Kidney (tissue), 14 donors: ENCODE measurements around the gene ZFPM1. TPM values are rescaled to one million over a fixed set of nuclear protein-coding genes. Genes with fewer than 3 reads are reported as not detected.

ENCODE experiments used
- DNase-seq, 5 donors: peaks; one replicate each; pipeline ENCODE4 v3.0.0-alpha.2; 2013 to 2020
- FAIRE-seq: peaks from 2 replicates; lab custom pipeline; 2012; peaks lifted over from hg19 to GRCh38; lab: Jason Lieb, UNC
- H3K27ac ChIP-seq, 2 donors: one replicate each; pipeline ENCODE4 v1.7.0; 2013; ENCODE audit warnings: low read depth in 2 of 2, low read length in 2 of 2, inconsistent platforms in 1 of 2
- H3K27me3 ChIP-seq: one replicate; pipeline ENCODE4 v1.7.1; 2013; ENCODE audit warnings: low read length, inconsistent platforms; ENCODE audit not compliant: control insufficient read depth, insufficient read depth
- H3K36me3 ChIP-seq, 3 donors: one replicate each; pipeline versions ENCODE4 v1.7.0 to v1.7.1; 2013; ENCODE audit warnings: low read length in 3 of 3, control low read depth in 1 of 3, inconsistent platforms in 1 of 3; ENCODE audit not compliant: insufficient read depth in 3 of 3, control insufficient read depth in 2 of 3
- H3K4me1 ChIP-seq, 3 donors: one replicate each; pipeline versions ENCODE4 v1.7.0 to v1.7.1; 2013; ENCODE audit warnings: low read length in 3 of 3, inconsistent platforms in 1 of 3, low read depth in 1 of 3; ENCODE audit not compliant: control insufficient read depth in 2 of 3, insufficient read depth in 2 of 3
- H3K4me3 ChIP-seq, 3 donors: one replicate each; pipeline versions ENCODE4 v1.7.0 to v1.8.1; 2013; ENCODE audit warnings: low read length in 3 of 3, control low read depth in 1 of 3, inconsistent platforms in 1 of 3
- H3K9ac ChIP-seq, 3 donors: one replicate each; pipeline versions ENCODE4 v1.7.0 to v1.7.1; 2013; ENCODE audit warnings: low read length in 3 of 3, control low read depth in 1 of 3, inconsistent platforms in 1 of 3
- H3K9me3 ChIP-seq, 3 donors: one replicate each; pipeline versions ENCODE4 v1.7.0 to v1.7.1; 2013; ENCODE audit warnings: low read length in 3 of 3, control low read depth in 1 of 3, inconsistent platforms in 1 of 3; ENCODE audit not compliant: control insufficient read depth in 2 of 3, insufficient read depth in 1 of 3
- CTCF ChIP-seq: IDR thresholded peaks from 3 replicates; pipeline ENCODE4 v1.5.1; 2012; ENCODE audit warnings: mild to moderate bottlenecking, moderate library complexity, borderline replicate concordance; ENCODE audit not compliant: insufficient read depth; ENCODE audit errors: extremely low read depth
- intact Hi-C: fragments of 100-400 bp; cut with DNase I; formaldehyde crosslinking; loops from one replicate; pipeline ENCODE4 v1.11.1; 2022
- polyA plus RNA-seq: library from polyadenylated mRNA; stranded (reverse); fragments of 350-450 nt; fragmentation: Illumina TruSeq; extraction: RNeasy Lipid Tissue Mini Kit (QIAGEN cat#74804); gene quantifications from one replicate; pipeline ENCODE4 v1.2.3, GENCODE V29; 2014; ENCODE audit warnings: low read depth, low replicate concordance; ENCODE audit not compliant: insufficient read depth
- total RNA-seq: library from RNA; stranded (reverse); fragmentation: NEBNext Ultra II Directional; extraction: Animal tissue kit (Norgen Biotek cat#: 25700); gene quantifications from one replicate; pipeline ENCODE4 v1.2.1, GENCODE V29; 2021
- donor health status: control.
- donor health status: control.
- donor health status: control.
- donor health status: control.
- donor health status: control.
- donor health status: DM: yes; HTN: yes; CAD: no.
- donor health status: Normal renal cell carcinoma (clear cell type).

The ZFPM1 gene
- total and polyA plus RNA-seq, 2 donors from 2014 or later, result 1.9 to 9.2 TPM

GRCh38 chr16:88466949-88467348 lies 13.9 kb downstream of the ZFPM1 start:
- Histone ChIP-seq H3K4me1 (peaks cover 0 to 2% (median 0%) of the 10 kb centered on the region in 3 donors), H3K36me3 (no peaks in the 10 kb centered on the region), H3K9ac (no peak overlapping the region), H3K4me3 (no peak overlapping the region), H3K9me3 (no peaks in the 10 kb centered on the region), H3K27me3 (no peaks in the 10 kb centered on the region), H3K27ac (no peak overlapping the region)
- TF ChIP-seq CTCF, result no peak
- DNase-seq (no peak), FAIRE-seq (no peak)
- intact Hi-C loops, result no loop called here

- no peak for TF ChIP-seq CTCF
Observed at GRCh38 chr16:88467541-88467944, 14.5 kb downstream of the ZFPM1 start.

GRCh38 chr16:88468275-88469129 lies 15.4 kb downstream of the ZFPM1 start:
- H3K27ac ChIP-seq, result no peak overlapping the region
- H3K9ac ChIP-seq, result no peak overlapping the region
- H3K9me3 ChIP-seq, result no peaks in the 10 kb centered on the region
- no peaks in the 10 kb centered on the region for H3K36me3 ChIP-seq
- DNase-seq (peak in 4 of 5 donors; percentile 79 to 91 (median 80)), FAIRE-seq (no peak)
- TF ChIP-seq CTCF, result no peak
- H3K4me1 ChIP-seq, result no peaks in the 10 kb centered on the region
- intact Hi-C loops, result no loop called here
- no peak overlapping the region for H3K4me3 ChIP-seq
- no peaks in the 10 kb centered on the region for H3K27me3 ChIP-seq

More at GRCh38 chr16:88467541-88467944, 14.5 kb downstream of the ZFPM1 start:
- H3K27me3 ChIP-seq, result no peaks in the 10 kb centered on the region
- no peaks in the 10 kb centered on the region for H3K9me3 ChIP-seq
- H3K9ac ChIP-seq, result no peak overlapping the region
- H3K36me3 ChIP-seq, result no peaks in the 10 kb centered on the region
- FAIRE-seq, result no peak
- H3K27ac ChIP-seq, result no peak overlapping the region
- no peaks in the 10 kb centered on the region for H3K4me1 ChIP-seq
- DNase-seq, result no peak
- intact Hi-C loops, result no loop called here
- H3K4me3 ChIP-seq, result no peak overlapping the region
